ENCODE results near the gene HIPK1. TPM values are rescaled to one million over a fixed set of nuclear protein-coding genes. Genes with fewer than 3 reads are reported as not detected.

Gene HIPK1
- total RNA-seq, 1 donor, result 23.9 TPM

DNA sequence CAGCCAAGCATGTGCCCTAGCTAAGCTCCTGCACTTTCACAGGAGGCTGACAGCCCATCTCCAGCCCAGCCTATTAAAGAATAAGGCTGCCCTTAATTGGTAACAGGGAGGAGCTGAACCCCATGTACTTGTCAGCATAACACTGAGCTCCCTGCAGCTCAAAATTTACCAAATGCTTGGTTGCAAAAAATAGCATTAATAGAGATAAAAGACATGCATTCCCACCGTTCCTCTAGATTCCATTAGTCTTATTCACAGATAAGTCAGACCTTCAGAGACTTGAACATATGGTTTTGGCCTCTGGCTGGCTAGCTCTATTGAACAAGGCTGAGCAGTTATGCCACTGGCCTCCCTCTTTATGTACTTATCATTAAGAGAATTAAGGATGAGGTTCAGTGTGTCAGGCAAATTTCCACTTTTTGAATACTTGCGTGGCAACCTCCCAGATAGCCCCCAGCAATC, 79.4 kb downstream of the HIPK1 start:
- peaks cover 7% of the 10 kb centered on the region for H3K27me3 ChIP-seq (ENCODE audit: insufficient read depth, low read length)
- no peaks in the 10 kb centered on the region for H3K4me1 ChIP-seq (ENCODE audit: insufficient read depth, low read length)
- DNase-seq (ENCODE audit: insufficient read length, low spot score, missing footprints), result no peak
- no peaks in the 10 kb centered on the region for H3K9me3 ChIP-seq (ENCODE audit: low read depth, low read length)
- TF ChIP-seq CTCF (IDR thresholded peaks at IDR 0.05; ENCODE audit: extremely low read depth, low read depth, low read length), result no peak
- no peak overlapping the region for H3K27ac ChIP-seq (ENCODE audit: low read depth, low read length)
- no peaks in the 10 kb centered on the region for H3K79me2 ChIP-seq (ENCODE audit: insufficient read depth, low read length)
- no peak overlapping the region for H3K4me3 ChIP-seq (ENCODE audit: insufficient read depth, low read length)
- H4K20me1 ChIP-seq (ENCODE audit: insufficient read depth, low read length), result no peaks in the 10 kb centered on the region
- no peak overlapping the region for H2AFZ ChIP-seq (ENCODE audit: low read length)
- no peaks in the 10 kb centered on the region for H3K36me3 ChIP-seq (ENCODE audit: insufficient read depth, low read length)
- H3K4me2 ChIP-seq (ENCODE audit: insufficient read depth, low read length), result no peak overlapping the region

GRCh38 chr1:114008993-114009392, 79.9 kb downstream of the HIPK1 start:
- TF ChIP-seq CTCF (IDR thresholded peaks at IDR 0.05; ENCODE audit: extremely low read depth, low read depth, low read length), result no peak
- no peaks in the 10 kb centered on the region for H4K20me1 ChIP-seq (ENCODE audit: insufficient read depth, low read length)
- no peaks in the 10 kb centered on the region for H3K79me2 ChIP-seq (ENCODE audit: insufficient read depth, low read length)
- H3K4me3 ChIP-seq (ENCODE audit: insufficient read depth, low read length), result no peak overlapping the region
- peaks cover 7% of the 10 kb centered on the region for H3K27me3 ChIP-seq (ENCODE audit: insufficient read depth, low read length)
- no peaks in the 10 kb centered on the region for H3K36me3 ChIP-seq (ENCODE audit: insufficient read depth, low read length)
- no peak for DNase-seq (ENCODE audit: insufficient read length, low spot score, missing footprints)
- no peaks in the 10 kb centered on the region for H3K9me3 ChIP-seq (ENCODE audit: low read depth, low read length)
- no peak overlapping the region for H3K27ac ChIP-seq (ENCODE audit: low read depth, low read length)
- no peak overlapping the region for H2AFZ ChIP-seq (ENCODE audit: low read length)
- H3K4me2 ChIP-seq (ENCODE audit: insufficient read depth, low read length), result no peak overlapping the region
- H3K4me1 ChIP-seq (ENCODE audit: insufficient read depth, low read length), result no peaks in the 10 kb centered on the region

DNA sequence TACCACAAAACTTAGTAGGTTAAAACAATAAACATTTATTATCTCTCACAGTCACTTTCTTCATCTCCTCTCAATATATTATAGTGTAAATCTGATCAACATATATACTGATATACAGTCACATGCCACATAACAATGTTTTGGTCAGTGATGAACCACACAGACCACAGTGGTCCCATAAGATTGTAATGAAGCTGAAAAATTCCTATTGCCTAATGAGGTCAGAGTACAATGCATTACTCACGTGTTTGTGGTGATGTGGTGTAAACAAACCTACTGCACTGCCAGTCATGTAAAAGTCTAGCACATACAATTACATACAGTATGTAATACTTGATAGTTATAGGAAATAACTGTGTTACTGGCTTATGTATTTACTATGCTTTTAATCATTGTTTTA, 80.3 kb downstream of the HIPK1 start:
- Histone ChIP-seq H3K79me2 (ENCODE audit: insufficient read depth, low read length) (no peaks in the 10 kb centered on the region), H3K27me3 (ENCODE audit: insufficient read depth, low read length) (peaks cover 7% of the 10 kb centered on the region), H3K4me2 (ENCODE audit: insufficient read depth, low read length) (no peak overlapping the region), H3K27ac (ENCODE audit: low read depth, low read length) (no peak overlapping the region), H3K36me3 (ENCODE audit: insufficient read depth, low read length) (no peaks in the 10 kb centered on the region), H3K9me3 (ENCODE audit: low read depth, low read length) (no peaks in the 10 kb centered on the region), H3K4me1 (ENCODE audit: insufficient read depth, low read length) (no peaks in the 10 kb centered on the region), H3K4me3 (ENCODE audit: insufficient read depth, low read length) (no peak overlapping the region), H2AFZ (ENCODE audit: low read length) (no peak overlapping the region), H4K20me1 (ENCODE audit: insufficient read depth, low read length) (no peaks in the 10 kb centered on the region)
- DNase-seq (ENCODE audit: insufficient read length, low spot score, missing footprints), result no peak
- no peak for TF ChIP-seq CTCF (IDR thresholded peaks at IDR 0.05; ENCODE audit: extremely low read depth, low read depth, low read length)

DNA sequence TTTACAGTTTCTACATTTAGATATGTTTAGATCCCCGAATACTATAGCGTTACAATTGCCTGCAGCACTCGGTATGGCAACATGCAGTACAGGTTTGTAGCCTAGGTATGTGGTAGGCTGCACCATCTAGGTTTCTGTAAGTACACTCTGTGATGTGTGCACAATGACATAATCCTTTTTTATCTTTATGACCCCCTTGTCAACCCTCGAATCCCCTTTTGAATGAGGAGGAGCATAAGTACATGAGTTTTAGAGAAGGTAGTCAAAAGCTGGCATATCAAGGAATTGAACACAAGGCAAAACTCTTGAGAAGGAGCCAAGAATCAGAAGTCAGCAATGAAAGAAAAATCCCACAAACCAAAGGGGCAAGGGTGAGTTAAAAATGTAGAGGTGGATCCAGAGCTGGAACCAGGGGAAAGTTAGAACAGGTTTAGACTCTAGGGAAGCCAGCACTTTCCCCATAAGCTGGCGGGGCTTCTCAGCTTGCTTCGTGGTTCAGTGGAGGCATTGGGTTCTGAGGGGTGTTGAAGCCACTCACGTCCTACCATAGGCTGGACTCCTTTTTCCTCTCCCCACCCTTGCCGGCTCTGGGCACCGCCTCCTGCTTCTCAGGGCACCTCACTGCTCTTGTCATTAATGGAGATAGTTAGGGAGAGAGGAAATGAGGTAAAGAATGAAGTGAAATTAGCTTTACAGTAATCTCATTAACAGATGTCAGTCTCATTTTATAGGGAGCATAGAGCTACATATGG, 81.5 kb downstream of the HIPK1 start:
- H2AFZ ChIP-seq (ENCODE audit: low read length), result no peak overlapping the region
- H3K27ac ChIP-seq (ENCODE audit: low read depth, low read length), result no peak overlapping the region
- H3K4me1 ChIP-seq (ENCODE audit: insufficient read depth, low read length), result no peaks in the 10 kb centered on the region
- no peak overlapping the region for H3K4me2 ChIP-seq (ENCODE audit: insufficient read depth, low read length)
- no peak for TF ChIP-seq CTCF (IDR thresholded peaks at IDR 0.05; ENCODE audit: extremely low read depth, low read depth, low read length)
- H3K36me3 ChIP-seq (ENCODE audit: insufficient read depth, low read length), result no peaks in the 10 kb centered on the region
- no peaks in the 10 kb centered on the region for H3K79me2 ChIP-seq (ENCODE audit: insufficient read depth, low read length)
- no peaks in the 10 kb centered on the region for H4K20me1 ChIP-seq (ENCODE audit: insufficient read depth, low read length)
- no peak for DNase-seq (ENCODE audit: insufficient read length, low spot score, missing footprints)
- no peak overlapping the region for H3K4me3 ChIP-seq (ENCODE audit: insufficient read depth, low read length)
- H3K27me3 ChIP-seq (ENCODE audit: insufficient read depth, low read length), result peaks cover 7% of the 10 kb centered on the region
- no peaks in the 10 kb centered on the region for H3K9me3 ChIP-seq (ENCODE audit: low read depth, low read length)
